Ectodermal cell (in vitro differentiated cells): Measurements from ENCODE around the gene MDP1.

Experiments used
- H3K27ac ChIP-seq: 2 replicates; pipeline ENCODE4 v1.7.0; 2013; ENCODE audit warnings: mild to moderate bottlenecking, low read depth, low read length; ENCODE audit not compliant: insufficient read depth, poor library complexity, severe bottlenecking
- H3K27me3 ChIP-seq: 2 replicates; pipeline ENCODE4 v1.7.0; 2013; ENCODE audit warnings: mild to moderate bottlenecking, low read length; ENCODE audit not compliant: insufficient read depth, control insufficient read depth, poor library complexity, severe bottlenecking
- H3K36me3 ChIP-seq: one replicate; pipeline ENCODE4 v1.7.0; 2013; ENCODE audit warnings: low read length; ENCODE audit not compliant: control insufficient read depth, insufficient read depth
- H3K4me1 ChIP-seq: one replicate; pipeline ENCODE4 v1.7.0; 2013; ENCODE audit warnings: low read length; ENCODE audit not compliant: control insufficient read depth, insufficient read depth
- H3K4me3 ChIP-seq: 2 replicates; pipeline ENCODE4 v1.7.0; 2013; ENCODE audit warnings: low read depth, low read length, control low read depth; ENCODE audit not compliant: insufficient read depth
- H3K9me3 ChIP-seq: 2 replicates; pipeline ENCODE4 v1.7.0; 2013; ENCODE audit warnings: mild to moderate bottlenecking, low read length, moderate library complexity; ENCODE audit not compliant: control insufficient read depth
- WGBS, 2 experiments: methylation state at CpG; one replicate each; pipeline ENCODE4 v1.1.7; 2013; ENCODE audit warnings: missing lambda C conversion rate in 2 of 2; 5-methylcytosine and 5-hydroxymethylcytosine counted together

The MDP1 gene

DNA sequence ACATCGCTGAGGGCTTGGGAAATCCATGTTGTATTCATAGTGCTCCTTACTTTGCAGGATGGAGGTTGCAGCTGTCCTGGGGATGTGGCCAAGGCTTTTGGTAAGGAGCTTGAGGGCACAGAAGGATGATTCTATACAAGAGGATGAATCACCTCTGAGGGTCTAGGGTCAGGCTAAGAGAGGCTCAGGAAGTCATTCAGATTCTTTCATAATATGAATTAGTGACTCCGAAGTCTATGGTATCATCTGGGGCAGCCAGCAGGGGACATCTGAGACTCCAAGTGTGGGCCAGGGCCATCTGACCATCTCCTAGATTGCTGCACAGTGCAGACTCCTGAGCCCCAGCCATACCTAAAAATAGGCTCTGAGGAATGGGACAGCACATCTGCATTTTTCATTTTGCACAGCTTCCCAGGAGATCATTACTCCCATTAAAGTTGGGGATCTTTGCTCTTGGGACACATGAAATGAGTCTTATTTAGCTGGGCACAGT, 21.6 kb upstream of the MDP1 start:
- no peak overlapping the region for H3K27ac ChIP-seq
- no peaks in the 10 kb centered on the region for H3K27me3 ChIP-seq
- 92 to 98% methylated on average over 2 of the region's 2 CpGs for WGBS, 2 experiments
- H3K4me3 ChIP-seq, result no peak overlapping the region
- peaks cover 30% of the 10 kb centered on the region for H3K36me3 ChIP-seq
- no peaks in the 10 kb centered on the region for H3K9me3 ChIP-seq
- peaks cover 10% of the 10 kb centered on the region for H3K4me1 ChIP-seq

- H3K9me3 ChIP-seq, result no peaks in the 10 kb centered on the region
- peaks cover 30% of the 10 kb centered on the region for H3K36me3 ChIP-seq
- H3K4me1 ChIP-seq, result peaks cover 10% of the 10 kb centered on the region
- WGBS, 2 experiments, result 96 to 99% methylated on average over 6 of the region's 6 CpGs
- H3K27me3 ChIP-seq, result no peaks in the 10 kb centered on the region
- no peak overlapping the region for H3K4me3 ChIP-seq
- no peak overlapping the region for H3K27ac ChIP-seq
Measured at GRCh38 chr14:24236689-24237462, 21.0 kb upstream of the MDP1 start.

DNA sequence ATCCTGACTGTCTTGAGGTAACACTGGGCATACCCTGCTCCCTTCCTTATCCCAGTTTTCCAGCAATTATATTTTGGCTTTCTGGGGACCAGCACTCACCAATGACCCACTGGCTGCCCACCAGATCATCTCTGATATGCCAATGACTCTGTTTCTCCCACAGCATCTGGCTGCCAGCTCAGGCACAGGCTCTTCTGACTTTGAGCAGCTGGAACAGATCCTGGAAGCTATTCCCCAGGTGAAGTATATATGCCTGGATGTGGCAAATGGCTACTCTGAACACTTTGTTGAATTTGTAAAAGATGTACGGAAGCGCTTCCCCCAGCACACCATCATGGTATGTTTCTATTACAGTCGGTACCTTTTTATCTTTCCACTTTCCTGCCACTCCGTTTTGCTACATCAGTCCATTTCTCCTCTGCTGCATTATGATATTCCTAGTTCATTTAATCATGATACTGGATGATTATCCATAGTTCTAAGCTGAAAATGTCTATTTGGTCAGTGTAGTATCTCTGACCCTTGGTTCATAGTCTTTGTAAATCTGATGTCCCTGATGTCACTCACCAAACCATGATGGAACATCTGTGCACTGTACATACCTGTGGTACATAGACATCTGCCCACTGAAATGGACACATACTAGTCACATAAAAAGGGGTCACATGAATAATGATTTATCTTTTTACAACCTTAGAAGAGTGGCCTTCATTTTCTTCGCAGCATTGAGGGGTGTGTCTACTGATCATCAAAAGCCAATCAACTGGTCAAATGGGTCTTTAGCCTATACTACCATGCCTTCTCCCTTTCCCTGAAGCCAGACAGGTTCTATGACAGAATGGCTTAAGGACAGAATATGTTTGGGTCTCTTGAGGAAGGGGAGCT, 20.2 kb upstream of the MDP1 start:
- Histone ChIP-seq H3K4me1 (peaks cover 10% of the 10 kb centered on the region), H3K9me3 (no peaks in the 10 kb centered on the region), H3K27me3 (no peaks in the 10 kb centered on the region), H3K36me3 (peaks cover 30% of the 10 kb centered on the region), H3K27ac (no peak overlapping the region), H3K4me3 (no peak overlapping the region)
- WGBS, 2 experiments, result 94 to 95% methylated on average over 4 to 5 of the region's 5 CpGs

GRCh38 chr14:24234095-24235005, 18.5 kb upstream of the MDP1 start:
- Histone ChIP-seq H3K27ac (no peak overlapping the region), H3K4me3 (no peak overlapping the region), H3K4me1 (peaks cover 12% of the 10 kb centered on the region), H3K9me3 (no peaks in the 10 kb centered on the region), H3K36me3 (peaks cover 21% of the 10 kb centered on the region), H3K27me3 (no peaks in the 10 kb centered on the region)
- WGBS, 2 experiments, result 86 to 94% methylated on average over 3 of the region's 3 CpGs

GRCh38 chr14:24233538-24233866, 17.6 kb upstream of the MDP1 start:
- 88 to 94% methylated on average over 2 of the region's 2 CpGs for whole genome bisulfite sequencing, 2 experiments
- H3K9me3 ChIP-seq, result no peaks in the 10 kb centered on the region
- H3K27me3 ChIP-seq, result no peaks in the 10 kb centered on the region
- H3K4me1 ChIP-seq, result peaks cover 12% of the 10 kb centered on the region
- H3K36me3 ChIP-seq, result peaks cover 20% of the 10 kb centered on the region
- H3K27ac ChIP-seq, result no peak overlapping the region
- peak overlapping the region; percentile 66 for H3K4me3 ChIP-seq

DNA sequence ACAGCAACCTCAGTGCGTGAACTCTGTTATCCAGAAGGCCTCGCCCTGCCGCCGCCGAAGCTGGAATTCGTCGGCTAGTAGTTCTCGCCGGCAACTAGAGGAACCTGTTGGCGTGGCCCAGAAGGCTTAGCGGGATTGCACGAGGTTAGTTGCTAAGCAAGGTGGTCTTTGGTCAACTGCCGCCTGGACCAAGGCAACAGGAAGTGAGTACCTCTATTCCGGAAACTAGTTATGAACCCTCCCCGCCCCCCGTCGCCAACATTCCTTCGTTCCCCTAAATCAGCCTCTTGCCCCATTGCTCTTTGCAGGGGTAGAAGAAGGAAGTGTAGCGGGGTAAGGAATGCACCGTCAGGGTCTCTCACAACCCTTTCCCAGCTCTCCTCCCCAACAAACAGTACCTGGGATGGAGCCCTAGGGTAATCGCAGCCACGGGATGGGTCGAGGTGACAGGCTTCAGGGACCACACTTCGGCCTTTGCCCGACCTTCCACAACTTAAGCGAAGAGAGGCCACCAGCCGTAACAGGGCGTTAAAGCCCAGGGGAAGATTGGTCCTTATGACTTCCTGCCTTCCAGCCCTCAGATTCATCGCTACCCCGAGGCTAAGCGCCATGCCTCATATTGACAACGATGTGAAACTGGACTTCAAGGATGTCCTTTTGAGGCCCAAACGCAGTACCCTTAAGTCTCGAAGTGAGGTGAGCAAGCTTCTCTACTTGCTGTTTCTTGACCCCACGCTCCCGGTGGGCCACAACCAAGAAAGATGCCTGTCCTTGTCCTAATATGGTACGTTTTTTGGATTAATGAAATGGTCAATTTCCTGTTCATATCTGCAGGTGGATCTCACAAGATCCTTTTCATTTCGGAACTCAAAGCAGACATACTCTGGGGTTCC, 17.0 kb upstream of the MDP1 start, which contains the start of gene GMPR2:
Gene GMPR2, plus strand, starts transcription at position 285 of the 893 bp plus-strand sequence. Its CDS starts 325 bp downstream, at position 610.
- WGBS, 2 experiments, result 11 to 12% methylated on average over 38 of the region's 38 CpGs
- H3K4me3 ChIP-seq, result peak within 1 kb of the TSS; percentile 66
- no peaks in the 10 kb centered on the region for H3K27me3 ChIP-seq

GRCh38 chr14:24232121-24232644, 16.3 kb upstream of the MDP1 start, which contains the start of gene NEDD8:
TSS of gene NEDD8 (minus strand) at chr14:24232367. CDS start at chr14:24232267, 100 bp downstream.
- Histone ChIP-seq H3K4me1 (peaks cover 12% of the 10 kb centered on the region), H3K4me3 (peak within 1 kb of the TSS; percentile 66), H3K36me3 (peaks cover 8% of the 10 kb centered on the region), H3K27ac (peak within 1 kb of the TSS; percentile 79), H3K9me3 (no peaks in the 10 kb centered on the region), H3K27me3 (no peaks in the 10 kb centered on the region)
- 0 to 1% methylated on average over 30 of the region's 30 CpGs for WGBS, 2 experiments

More for the DNA sequence above, 17.0 kb upstream of the MDP1 start, which contains the start of gene GMPR2:
- H3K36me3 ChIP-seq, result peaks cover 14% of the 10 kb centered on the region
- no peaks in the 10 kb centered on the region for H3K9me3 ChIP-seq
- H3K4me1 ChIP-seq, result peaks cover 12% of the 10 kb centered on the region
- peak within 1 kb of the TSS; percentile 79 for H3K27ac ChIP-seq

- H3K27me3 ChIP-seq, result no peaks in the 10 kb centered on the region
- peaks cover 1% of the 10 kb centered on the region for H3K36me3 ChIP-seq
- peak overlapping the region; percentile 66 for H3K4me3 ChIP-seq
- H3K9me3 ChIP-seq, result no peaks in the 10 kb centered on the region
- H3K4me1 ChIP-seq, result peaks cover 12% of the 10 kb centered on the region
- peak overlapping the region; percentile 45 for H3K27ac ChIP-seq
- 14 to 18% methylated on average over 22 to 23 of the region's 23 CpGs for WGBS, 2 experiments
Measured at GRCh38 chr14:24231263-24232120, 15.6 kb upstream of the MDP1 start.
